Activated T-cell treated with anti-CD3 and anti-CD28 coated beads, Interleukin-2, amount 50 U/mL, for 72 hours (primary cell): Measurements from ENCODE around the gene ESYT2. TPM values are rescaled to one million over a fixed set of nuclear protein-coding genes. Genes with fewer than 3 reads are reported as not detected.
"Not testable (repeated sequence)": the region's sequence is repeated elsewhere in the genome, so short reads cannot be mapped to it uniquely, and the experiment has no call there.

Experiments used
- ATAC-seq, 2 donors: fragments of 150-1000 bp; cut with Tn5 transposase; replicated peaks in 1 of 2; 2 replicates each; pipeline ENCODE4 v1.10.0; 2021; ENCODE audit warnings: moderate library complexity in 2 of 2, mild to moderate bottlenecking in 1 of 2
- DNase-seq, 2 donors: peaks; one replicate each; pipeline ENCODE4 v3.0.0; 2021 to 2022; ENCODE audit warnings: mixed read lengths in 1 of 2
- H3K27ac Mint-ChIP-seq: one replicate; pipeline ENCODE4 v1.8.0; 2022; ENCODE audit warnings: mild to moderate bottlenecking, moderate library complexity, mixed read lengths
- H3K27me3 Mint-ChIP-seq: one replicate; pipeline ENCODE4 v1.8.0; 2022; ENCODE audit warnings: low read depth, mixed read lengths
- H3K36me3 Mint-ChIP-seq, 2 donors: one replicate each; pipeline ENCODE4 v1.8.0; 2022; ENCODE audit warnings: mixed read lengths in 2 of 2, mild to moderate bottlenecking in 1 of 2; ENCODE audit not compliant: insufficient read depth in 2 of 2
- H3K4me1 Mint-ChIP-seq: one replicate; pipeline ENCODE4 v1.8.0; 2022; ENCODE audit warnings: low read depth, mixed read lengths
- H3K4me3 Mint-ChIP-seq, 2 donors: one replicate each; pipeline ENCODE4 v1.8.0; 2022; ENCODE audit warnings: mild to moderate bottlenecking in 2 of 2, mixed read lengths in 2 of 2, moderate library complexity in 2 of 2
- H3K9me3 Mint-ChIP-seq, 2 donors: one replicate each; pipeline ENCODE4 v1.8.0; 2022; ENCODE audit warnings: mixed read lengths in 2 of 2
- total RNA-seq, 2 donors: library from RNA; stranded (reverse); gene quantifications; one replicate each; pipeline ENCODE4 v1.2.3, GENCODE V29; 2022

Gene ESYT2
- total RNA-seq, 2 donors from 2014 or later: 68.6 to 68.8 TPM

DNA sequence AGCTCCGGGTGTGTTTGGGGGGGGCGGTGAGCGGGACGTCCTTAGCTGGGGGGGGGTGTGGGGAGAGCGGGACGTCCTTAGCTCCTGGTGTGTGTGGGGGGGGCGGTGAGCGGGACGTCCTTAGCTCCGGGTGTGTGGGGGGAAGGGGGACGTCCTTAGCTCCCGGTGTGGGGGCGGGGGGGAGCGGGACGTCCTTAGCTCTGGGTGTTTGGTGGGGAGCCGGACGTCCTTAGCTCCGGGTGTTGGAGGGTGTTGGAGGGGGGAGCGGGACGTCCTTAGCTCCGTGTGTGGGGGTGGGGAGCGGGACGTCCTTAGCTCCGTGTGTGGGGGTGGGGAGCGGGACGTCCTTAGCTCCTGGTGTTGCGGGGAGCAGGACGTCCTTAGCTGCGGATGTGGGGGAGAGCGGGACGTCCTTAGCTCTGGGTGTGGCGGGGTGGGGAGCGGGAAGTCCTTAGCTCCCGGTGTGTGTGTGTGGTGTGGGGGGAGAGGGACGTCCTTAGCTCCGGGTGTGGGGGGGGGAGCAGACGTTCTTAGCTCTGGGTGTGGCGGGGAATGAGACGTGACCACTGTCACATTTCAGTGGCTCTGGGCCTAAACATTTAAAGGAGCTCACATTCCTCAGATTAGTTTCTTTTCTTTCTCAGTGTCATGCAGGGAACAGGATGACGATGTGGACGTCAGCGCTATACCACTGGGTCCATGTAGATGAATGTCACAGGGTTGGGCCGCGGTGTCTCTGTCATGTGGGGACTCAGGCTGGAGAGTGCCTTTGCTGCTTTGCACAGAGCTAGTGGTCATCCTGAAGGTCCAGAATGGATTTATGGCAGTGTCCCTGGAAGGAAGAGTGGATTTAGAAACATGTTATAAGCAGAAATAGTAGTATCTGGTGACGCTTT is 34.5 kb upstream of the ESYT2 start:
- ATAC-seq (peak; percentile 68), DNase-seq (peak; percentile 29 to 32)
- no peaks in the 10 kb centered on the region for H3K27me3 Mint-ChIP-seq
- peak overlapping the region; percentile 88 for H3K27ac Mint-ChIP-seq
- peaks cover 0 to 1% of the 10 kb centered on the region in 2 donors for H3K36me3 Mint-ChIP-seq
- H3K4me3 Mint-ChIP-seq: peak overlapping the region; percentile 81 to 86
- H3K4me1 Mint-ChIP-seq: peaks cover 54% of the 10 kb centered on the region
- no peaks in the 10 kb centered on the region for H3K9me3 Mint-ChIP-seq

DNA sequence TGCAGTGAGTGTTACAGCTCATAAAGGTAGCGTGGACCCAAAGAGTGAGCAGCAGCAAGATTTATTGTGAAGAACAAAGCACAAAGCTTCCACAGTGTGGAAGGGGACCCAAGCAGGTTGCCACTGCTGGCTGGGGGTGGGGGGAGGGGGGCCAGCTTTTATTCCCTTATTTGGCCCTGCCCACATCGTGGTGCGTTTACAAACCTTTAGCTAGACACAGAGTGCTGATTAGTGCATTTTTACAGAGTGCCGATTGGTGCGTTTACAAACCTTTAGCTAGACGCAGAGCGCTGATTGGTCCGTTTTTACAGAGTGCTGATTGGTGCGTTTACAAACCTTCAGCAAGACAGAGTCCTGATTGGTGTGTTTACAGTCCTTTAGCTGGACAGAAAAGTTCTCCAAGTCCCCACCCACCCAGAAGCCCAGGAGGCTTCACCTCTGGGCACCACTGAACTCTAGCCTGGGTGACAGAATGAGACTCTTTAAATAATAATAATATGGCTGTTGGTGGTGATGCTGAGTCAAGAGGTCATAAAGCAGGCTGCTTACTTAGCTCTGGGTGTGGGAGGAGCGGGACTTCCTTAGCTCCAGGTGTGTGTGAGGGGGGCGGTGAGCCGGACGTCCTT is 33.8 kb upstream of the ESYT2 start:
- Mint-ChIP-seq H3K4me3 (peak overlapping the region; percentile 81 to 86), H3K27ac (peak overlapping the region; percentile 51), H3K4me1 (peaks cover 53% of the 10 kb centered on the region)
- H3K36me3 Mint-ChIP-seq, H3K27me3 Mint-ChIP-seq, H3K9me3 Mint-ChIP-seq: not testable (repeated sequence)
- DNase-seq: peak; percentile 26 to 31
- peak; percentile 61 to 71 for ATAC-seq

DNA sequence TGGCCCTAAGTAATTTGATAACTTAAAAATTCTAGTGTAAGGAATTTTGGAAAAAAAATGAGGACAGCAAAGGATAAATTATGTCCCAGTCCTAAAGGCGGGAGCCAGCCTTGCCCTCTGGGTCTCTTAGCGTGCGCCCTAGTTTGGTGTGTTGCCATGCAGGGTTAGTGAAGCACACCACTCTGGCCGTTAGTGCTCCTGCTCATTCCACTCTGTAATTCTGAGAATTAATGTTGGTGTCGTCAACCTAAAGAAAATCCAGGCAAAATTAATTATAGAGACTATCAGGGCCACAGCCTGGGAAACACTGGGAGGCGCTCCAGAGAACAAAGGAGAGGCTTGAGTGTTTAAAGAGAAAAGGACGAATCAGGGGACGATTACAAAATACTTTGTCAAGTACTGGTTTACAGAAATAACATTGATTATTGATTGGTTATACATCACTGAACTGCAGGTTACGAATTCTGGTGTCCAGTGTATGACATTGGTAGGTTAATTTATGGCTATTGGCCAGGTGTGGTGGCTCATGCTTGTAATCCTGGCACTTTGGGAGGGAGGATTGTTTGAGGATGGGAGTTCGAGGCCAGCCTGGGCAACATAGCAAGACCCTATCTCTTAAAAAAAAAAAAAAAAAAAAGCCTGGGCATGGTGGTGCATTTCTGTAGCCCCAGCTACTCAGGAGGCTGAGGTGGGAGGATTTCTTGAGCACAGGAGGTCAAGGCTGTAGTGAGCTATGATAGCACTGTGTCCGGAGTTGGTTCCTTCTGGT is 32.8 kb upstream of the ESYT2 start:
- Mint-ChIP-seq H3K27me3 (no peaks in the 10 kb centered on the region), H3K4me3 (peak overlapping the region in 1 of 2 donors; percentile 56), H3K27ac (no peak overlapping the region), H3K9me3 (no peaks in the 10 kb centered on the region), H3K4me1 (peaks cover 61% of the 10 kb centered on the region), H3K36me3 (peaks cover 0 to 1% of the 10 kb centered on the region in 2 donors)
- no peak for DNase-seq
- no peak for ATAC-seq

GRCh38 chr7:158861004-158861787 is 31.9 kb upstream of the ESYT2 start:
- H3K9me3 Mint-ChIP-seq: no peaks in the 10 kb centered on the region
- no peak overlapping the region for H3K4me3 Mint-ChIP-seq
- no peaks in the 10 kb centered on the region for H3K27me3 Mint-ChIP-seq
- peaks cover 0 to 1% of the 10 kb centered on the region in 2 donors for H3K36me3 Mint-ChIP-seq
- ATAC-seq (no peak), DNase-seq (no peak)
- peaks cover 62% of the 10 kb centered on the region for H3K4me1 Mint-ChIP-seq
- H3K27ac Mint-ChIP-seq: no peak overlapping the region

- H3K9me3 Mint-ChIP-seq: no peaks in the 10 kb centered on the region
- peaks cover 0 to 1% of the 10 kb centered on the region in 2 donors for H3K36me3 Mint-ChIP-seq
- peaks cover 61% of the 10 kb centered on the region for H3K4me1 Mint-ChIP-seq
- ATAC-seq (no peak), DNase-seq (no peak)
- no peak overlapping the region for H3K27ac Mint-ChIP-seq
- no peak overlapping the region for H3K4me3 Mint-ChIP-seq
- H3K27me3 Mint-ChIP-seq: no peaks in the 10 kb centered on the region
Measured at GRCh38 chr7:158860394-158860793, 31.1 kb upstream of the ESYT2 start.

GRCh38 chr7:158858592-158859503 is 29.5 kb upstream of the ESYT2 start:
- Mint-ChIP-seq H3K27ac (peak overlapping the region; percentile 89), H3K4me3 (peak overlapping the region; percentile 67 to 90), H3K4me1 (peaks cover 46% of the 10 kb centered on the region), H3K27me3 (no peaks in the 10 kb centered on the region), H3K9me3 (no peaks in the 10 kb centered on the region), H3K36me3 (no peaks in the 10 kb centered on the region)
- no peak for ATAC-seq
- no peak for DNase-seq

DNA sequence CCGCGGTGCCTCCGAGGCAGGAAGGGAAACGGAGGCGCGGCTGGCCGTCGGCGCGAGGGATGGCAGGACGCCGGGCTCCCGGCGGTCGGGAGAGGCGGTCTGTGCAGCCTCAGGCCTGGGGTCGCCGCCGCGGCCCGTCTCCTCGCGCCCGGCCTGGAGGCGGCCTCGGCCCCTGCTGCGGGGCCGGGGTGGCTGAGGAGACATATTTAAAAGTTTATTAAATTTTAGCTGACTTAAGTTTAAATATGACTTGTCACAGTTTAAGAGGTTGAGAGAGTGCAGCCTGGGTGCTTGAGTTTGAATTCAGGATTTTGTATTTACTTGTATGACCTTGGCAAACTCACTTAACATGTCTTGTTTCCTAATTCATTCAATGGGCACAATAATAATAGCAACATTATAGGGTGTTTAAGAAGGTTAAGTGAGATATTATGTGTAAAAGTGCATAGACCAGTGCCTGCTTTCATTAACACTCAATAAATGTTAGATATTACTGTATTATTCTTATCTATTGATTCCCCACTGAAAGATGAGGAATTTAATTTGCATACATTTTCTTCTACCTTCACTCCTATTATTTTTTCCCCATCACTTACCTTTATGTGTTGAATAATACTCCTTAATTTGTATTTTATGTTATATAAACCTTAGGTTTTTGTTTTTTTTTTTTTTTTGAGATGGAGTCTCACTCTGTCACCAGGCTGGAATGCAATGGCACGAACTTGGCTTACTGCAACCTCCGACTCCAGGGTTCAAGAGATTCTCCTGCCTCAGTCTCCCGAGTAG is 27.8 kb upstream of the ESYT2 start:
- no peaks in the 10 kb centered on the region for H3K27me3 Mint-ChIP-seq
- ATAC-seq (no peak), DNase-seq (no peak)
- no peaks in the 10 kb centered on the region for H3K36me3 Mint-ChIP-seq
- H3K9me3 Mint-ChIP-seq: no peaks in the 10 kb centered on the region
- H3K27ac Mint-ChIP-seq: peak overlapping the region; percentile 60
- H3K4me3 Mint-ChIP-seq: peak overlapping the region; percentile 98 to 100
- H3K4me1 Mint-ChIP-seq: peaks cover 37% of the 10 kb centered on the region

GRCh38 chr7:158854681-158855081 is 25.4 kb upstream of the ESYT2 start:
- ATAC-seq (no peak), DNase-seq (no peak)
- Mint-ChIP-seq H3K4me3 (peak overlapping the region in 1 of 2 donors; percentile 41), H3K9me3 (no peaks in the 10 kb centered on the region), H3K27ac (no peak overlapping the region), H3K27me3 (no peaks in the 10 kb centered on the region), H3K4me1 (peaks cover 27% of the 10 kb centered on the region), H3K36me3 (no peaks in the 10 kb centered on the region)

DNA sequence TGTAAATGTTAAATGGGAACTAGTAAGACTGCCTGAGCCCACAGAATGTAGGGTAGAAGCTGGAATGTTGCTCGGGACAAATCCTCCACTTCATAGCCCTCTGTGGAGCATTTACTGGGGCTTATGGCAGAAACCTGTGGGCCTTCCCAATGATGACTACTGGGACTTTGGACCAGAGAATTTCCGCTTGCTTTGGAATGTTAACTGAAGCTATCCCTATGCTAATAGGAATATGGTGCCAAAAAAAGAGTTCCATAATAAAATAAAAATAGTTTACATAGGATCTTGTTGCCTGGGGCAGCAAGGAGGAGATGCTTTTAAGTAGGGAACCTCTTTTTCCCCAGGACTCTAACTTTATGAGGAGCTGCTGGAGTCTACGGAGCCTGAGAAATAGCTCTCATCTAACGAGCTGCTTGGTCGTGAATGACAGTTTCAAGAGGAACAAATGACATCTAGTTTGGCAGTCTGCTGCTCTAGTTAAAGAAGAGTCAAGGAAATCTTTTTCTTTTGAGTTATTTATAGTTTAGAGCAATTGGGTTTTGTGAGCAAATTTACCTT is 21.3 kb upstream of the ESYT2 start:
- H3K4me1 Mint-ChIP-seq: peaks cover 28% of the 10 kb centered on the region
- peak overlapping the region; percentile 46 for H3K27ac Mint-ChIP-seq
- no peaks in the 10 kb centered on the region for H3K27me3 Mint-ChIP-seq
- H3K4me3 Mint-ChIP-seq: no peak overlapping the region
- DNase-seq: no peak
- H3K36me3 Mint-ChIP-seq: peaks cover 1% of the 10 kb centered on the region in 2 donors
- no peaks in the 10 kb centered on the region for H3K9me3 Mint-ChIP-seq
- no peak for ATAC-seq

- ATAC-seq (no peak), DNase-seq (no peak)
- Mint-ChIP-seq H3K9me3 (no peaks in the 10 kb centered on the region), H3K4me1 (peaks cover 30% of the 10 kb centered on the region), H3K27ac (no peak overlapping the region), H3K27me3 (no peaks in the 10 kb centered on the region), H3K4me3 (no peak overlapping the region), H3K36me3 (peaks cover 1 to 3% of the 10 kb centered on the region in 2 donors)
Measured at GRCh38 chr7:158849768-158850544, 20.6 kb upstream of the ESYT2 start.
